ENCODE data around the gene TMEM184B. TPM values are rescaled to one million over a fixed set of nuclear protein-coding genes. Genes with fewer than 3 reads are reported as not detected.

TMEM184B gene
- total RNA-seq, 4 donors from 2014 or later, result 61.1 to 138 (median 72.0) TPM

DNA sequence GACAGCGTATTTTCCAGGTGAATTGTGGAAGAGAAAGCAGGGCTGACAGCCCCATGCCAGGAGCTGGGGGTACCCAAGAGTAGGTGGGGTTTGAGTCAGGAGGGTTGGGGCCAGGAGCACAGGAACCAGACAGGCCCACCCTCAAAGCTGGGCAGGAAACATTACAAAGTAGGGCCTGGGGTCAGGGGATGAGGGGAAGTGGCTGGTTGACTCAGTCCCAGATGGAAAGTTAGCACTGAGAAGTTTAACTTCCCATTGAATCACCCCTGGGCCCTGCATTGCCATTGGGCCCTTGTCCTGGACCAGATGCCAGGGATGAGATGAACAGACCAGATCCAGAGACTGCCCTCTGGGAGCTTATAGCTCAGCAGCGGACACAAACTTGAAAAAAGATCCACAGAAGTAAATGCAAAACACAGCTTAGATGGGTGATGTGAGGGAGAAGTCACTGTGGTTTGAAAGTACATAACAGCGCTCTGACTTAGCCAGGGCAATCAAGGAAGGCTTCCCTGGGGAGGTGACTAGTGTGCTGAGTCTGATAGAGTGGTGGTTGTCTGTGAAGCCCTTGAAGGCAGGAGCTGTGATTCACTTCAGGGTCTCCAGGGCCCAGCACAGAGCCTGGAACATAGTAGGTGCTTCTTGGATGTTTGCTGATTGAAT, 68.8 kb downstream of the TMEM184B start:
- WGBS, 2 donors, result 84 to 98% methylated on average over 3 of the region's 3 CpGs
- H3K36me3 ChIP-seq, result peaks cover 0 to 5% (median 0%) of the 10 kb centered on the region in 3 donors
- H3K9me3 ChIP-seq, result no peaks in the 10 kb centered on the region
- H3K4me3 ChIP-seq, result peak overlapping the region in 1 of 4 donors; percentile 66
- DNase-seq (ENCODE audit: low spot score in 2 of 2), result no peak
- H3K27me3 ChIP-seq, result no peaks in the 10 kb centered on the region
- peaks cover 0 to 49% (median 30%) of the 10 kb centered on the region in 4 donors for H3K4me1 ChIP-seq
- TF ChIP-seq, protein P1, sequence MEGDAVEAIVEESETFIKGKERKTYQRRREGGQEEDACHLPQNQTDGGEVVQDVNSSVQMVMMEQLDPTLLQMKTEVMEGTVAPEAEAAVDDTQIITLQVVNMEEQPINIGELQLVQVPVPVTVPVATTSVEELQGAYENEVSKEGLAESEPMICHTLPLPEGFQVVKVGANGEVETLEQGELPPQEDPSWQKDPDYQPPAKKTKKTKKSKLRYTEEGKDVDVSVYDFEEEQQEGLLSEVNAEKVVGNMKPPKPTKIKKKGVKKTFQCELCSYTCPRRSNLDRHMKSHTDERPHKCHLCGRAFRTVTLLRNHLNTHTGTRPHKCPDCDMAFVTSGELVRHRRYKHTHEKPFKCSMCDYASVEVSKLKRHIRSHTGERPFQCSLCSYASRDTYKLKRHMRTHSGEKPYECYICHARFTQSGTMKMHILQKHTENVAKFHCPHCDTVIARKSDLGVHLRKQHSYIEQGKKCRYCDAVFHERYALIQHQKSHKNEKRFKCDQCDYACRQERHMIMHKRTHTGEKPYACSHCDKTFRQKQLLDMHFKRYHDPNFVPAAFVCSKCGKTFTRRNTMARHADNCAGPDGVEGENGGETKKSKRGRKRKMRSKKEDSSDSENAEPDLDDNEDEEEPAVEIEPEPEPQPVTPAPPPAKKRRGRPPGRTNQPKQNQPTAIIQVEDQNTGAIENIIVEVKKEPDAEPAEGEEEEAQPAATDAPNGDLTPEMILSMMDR (IDR thresholded peaks at IDR 0.05), result no peak
- TF ChIP-seq EP300 (IDR thresholded peaks at IDR 0.05), result no peak
- TF ChIP-seq POLR2A (IDR thresholded peaks at IDR 0.05), result no peak
- peak overlapping the region; percentile 97 to 100 (median 100) for H3K27ac ChIP-seq

DNA sequence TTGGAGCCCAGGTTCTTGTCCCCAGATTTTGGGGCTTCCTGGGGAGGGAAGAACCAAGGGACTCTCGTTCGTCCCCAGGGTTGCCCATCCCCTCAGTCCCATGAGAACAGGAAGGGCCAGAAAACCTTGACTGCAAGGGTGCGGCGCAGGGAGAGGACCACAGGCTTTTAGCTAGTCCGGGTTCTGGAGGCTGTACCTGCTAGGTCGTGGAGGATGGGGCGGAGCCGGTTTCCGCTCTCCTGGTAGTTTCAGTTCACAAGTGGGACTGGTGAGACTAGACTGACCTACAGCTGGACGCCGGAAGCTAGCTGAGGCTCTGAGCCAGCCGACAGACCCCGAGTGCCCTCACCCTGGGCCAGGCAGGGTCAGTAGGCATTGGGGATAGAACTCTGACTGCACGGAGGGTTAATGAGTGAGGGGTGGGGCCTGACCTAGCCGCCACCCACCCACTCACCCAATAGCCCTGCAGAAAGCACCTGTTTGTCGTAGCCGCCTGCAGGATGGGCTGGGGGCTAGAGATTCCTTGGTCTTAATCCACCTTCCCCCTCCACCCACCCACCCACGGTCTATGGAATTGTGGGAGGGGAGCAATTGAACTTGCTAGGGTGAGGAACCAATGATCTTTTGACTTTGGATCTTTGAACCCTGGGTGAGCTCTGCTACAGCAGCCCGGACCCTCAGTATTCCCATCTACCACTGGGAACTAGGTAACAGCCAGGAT, 69.6 kb downstream of the TMEM184B start:
- Histone ChIP-seq H3K9me3 (no peaks in the 10 kb centered on the region), H3K4me3 (peak overlapping the region; percentile 63 to 98 (median 77)), H3K4me1 (peaks cover 0 to 43% (median 30%) of the 10 kb centered on the region in 4 donors), H3K27ac (peak overlapping the region; percentile 97 to 100 (median 100)), H3K36me3 (no peaks in the 10 kb centered on the region), H3K27me3 (no peaks in the 10 kb centered on the region)
- DNase-seq (ENCODE audit: low spot score in 2 of 2), result no peak
- TF ChIP-seq POLR2A (IDR thresholded peaks at IDR 0.05) (no peak), EP300 (IDR thresholded peaks at IDR 0.05) (no peak)
- TF ChIP-seq, protein P1 (IDR thresholded peaks at IDR 0.05), result no peak
- WGBS, 2 donors, result 13 to 20% methylated on average over 17 to 18 of the region's 19 CpGs

DNA sequence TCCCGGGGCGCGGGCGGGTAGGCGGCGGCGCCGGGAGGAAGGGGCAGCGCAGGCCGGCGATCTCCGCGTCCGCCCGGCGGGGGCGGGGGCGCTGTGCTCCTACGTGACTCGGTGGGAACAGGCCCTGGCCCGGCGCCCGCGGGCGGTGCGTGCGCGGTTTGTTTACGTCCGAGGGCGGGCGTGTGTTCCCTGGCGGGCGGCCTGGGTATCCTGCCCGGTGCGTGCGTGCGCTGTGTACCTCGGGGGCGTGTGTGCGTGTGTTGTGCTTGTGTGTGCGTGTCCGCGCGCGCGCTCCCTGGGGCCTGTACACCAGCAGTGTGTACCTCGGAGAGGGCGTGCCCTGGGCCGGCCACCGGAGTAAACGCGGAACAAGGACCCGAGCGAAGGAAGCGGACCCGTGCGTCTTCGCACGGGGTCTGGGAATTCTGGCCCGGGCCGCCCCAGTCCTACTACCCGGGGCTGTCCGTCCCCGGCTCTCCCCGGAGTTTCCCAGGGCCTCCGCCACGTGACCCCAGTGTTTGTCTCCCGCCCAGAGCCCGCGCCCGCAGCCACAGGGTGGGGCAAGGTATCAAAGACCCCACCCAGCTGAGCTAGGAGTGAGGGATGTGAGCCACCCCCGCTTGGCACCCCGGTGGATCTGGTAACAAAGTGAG, 70.2 kb downstream of the TMEM184B start:
- Histone ChIP-seq H3K9me3 (no peaks in the 10 kb centered on the region), H3K36me3 (no peaks in the 10 kb centered on the region), H3K4me3 (peak overlapping the region; percentile 63 to 98 (median 77)), H3K4me1 (peaks cover 0 to 38% (median 30%) of the 10 kb centered on the region in 4 donors), H3K27ac (peak overlapping the region; percentile 97 to 100 (median 100)), H3K27me3 (no peaks in the 10 kb centered on the region)
- peak; percentile 88 to 89 for DNase-seq (ENCODE audit: low spot score in 2 of 2)
- 0 to 3% methylated on average over 14 to 17 of the region's 74 CpGs for WGBS, 2 donors
- TF ChIP-seq EP300 (IDR thresholded peaks at IDR 0.05) (peak; percentile 92 to 98), POLR2A (IDR thresholded peaks at IDR 0.05) (peak; percentile 20 to 64)
- TF ChIP-seq, protein P1 (IDR thresholded peaks at IDR 0.05), result peak in 3 of 5 experiments; percentile 2 to 64 (median 41)

DNA sequence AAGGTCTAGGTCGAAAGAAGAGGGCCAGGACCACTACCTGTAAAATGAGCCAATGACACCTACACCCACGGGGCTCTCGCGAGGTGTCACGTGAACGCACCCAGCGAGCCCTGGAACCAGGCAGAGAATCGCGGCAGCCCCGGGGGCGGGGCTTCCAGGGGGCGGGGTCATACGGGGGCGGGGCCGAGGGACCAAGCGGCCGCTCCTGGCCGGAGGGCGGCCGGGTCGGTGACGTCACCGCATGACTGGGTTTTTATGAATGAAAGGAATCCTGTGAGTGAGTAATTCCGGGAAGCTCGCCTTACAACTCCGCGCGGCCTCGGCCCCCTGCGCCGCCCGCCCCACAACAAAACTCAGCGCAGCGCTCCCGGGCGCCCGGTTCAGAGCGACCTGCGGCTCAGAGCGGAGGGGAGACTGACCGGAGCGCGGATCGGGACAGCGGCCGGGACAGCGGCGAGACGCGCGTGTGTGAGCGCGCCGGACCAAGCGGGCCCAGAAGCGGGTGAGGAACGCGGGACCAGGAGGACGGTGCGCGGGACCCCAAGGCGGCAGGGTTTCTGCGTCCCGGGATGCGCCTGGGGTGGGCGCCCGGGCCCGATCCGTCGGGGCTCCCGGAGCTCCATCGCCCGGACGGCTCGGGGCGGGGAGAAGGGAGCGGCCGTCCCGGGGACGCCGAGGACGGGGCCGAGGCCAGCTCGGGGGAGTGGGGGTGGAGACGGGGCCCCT, 70.9 kb downstream of the TMEM184B start, which contains the start of gene MAFF:
MAFF (plus strand) TSS at position 284 of the 726 bp plus-strand sequence. CDS start 11,860 bp downstream, outside the sequence.
- H3K27me3 ChIP-seq, result no peaks in the 10 kb centered on the region
- H3K9me3 ChIP-seq, result no peaks in the 10 kb centered on the region
- H3K36me3 ChIP-seq, result no peaks in the 10 kb centered on the region
- WGBS, 2 donors, result 0 to 2% methylated on average over 29 to 37 of the region's 85 CpGs
- H3K4me3 ChIP-seq, result peak within 1 kb of the TSS; percentile 63 to 98 (median 77)
- DNase-seq (ENCODE audit: low spot score in 2 of 2), result peak; percentile 94 to 96
- peak within 1 kb of the TSS; percentile 97 to 100 (median 100) for H3K27ac ChIP-seq
- peaks cover 0 to 38% (median 30%) of the 10 kb centered on the region in 4 donors for H3K4me1 ChIP-seq
- TF ChIP-seq EP300 (IDR thresholded peaks at IDR 0.05), result peak; percentile 88 to 98
- TF ChIP-seq, protein P1 (IDR thresholded peaks at IDR 0.05), result peak in 1 of 5 experiments; percentile 3
- peak; percentile 96 to 98 for TF ChIP-seq POLR2A (IDR thresholded peaks at IDR 0.05)
